ENCODE results near the gene ZGPAT.

Gene ZGPAT

DNA sequence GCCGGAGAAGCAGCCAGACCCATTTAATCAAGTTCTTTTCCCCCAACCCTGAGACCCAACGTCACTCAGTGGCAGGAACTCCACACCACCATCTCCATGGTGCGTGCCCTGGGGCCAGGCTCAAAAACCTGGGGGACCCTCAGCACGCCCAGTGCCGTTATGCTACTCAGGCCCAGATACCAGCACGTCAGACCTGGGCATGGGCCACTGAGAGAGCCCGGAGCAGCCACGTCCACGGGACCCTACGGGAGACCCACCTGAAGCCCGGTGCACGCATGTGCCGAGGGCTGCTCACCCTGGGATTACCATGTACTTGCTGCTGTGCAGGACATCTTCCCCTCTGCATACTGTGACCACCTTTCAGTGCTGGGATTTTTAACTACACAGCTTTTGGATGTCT is 45.5 kb downstream of the ZGPAT start:
- TF ChIP-seq GATA2 (IDR thresholded peaks at IDR 0.05; ENCODE audit: low read depth, low read length) (no peak), GATA3 (IDR thresholded peaks at IDR 0.05; ENCODE audit: low read depth, low read length) (no peak)

DNA sequence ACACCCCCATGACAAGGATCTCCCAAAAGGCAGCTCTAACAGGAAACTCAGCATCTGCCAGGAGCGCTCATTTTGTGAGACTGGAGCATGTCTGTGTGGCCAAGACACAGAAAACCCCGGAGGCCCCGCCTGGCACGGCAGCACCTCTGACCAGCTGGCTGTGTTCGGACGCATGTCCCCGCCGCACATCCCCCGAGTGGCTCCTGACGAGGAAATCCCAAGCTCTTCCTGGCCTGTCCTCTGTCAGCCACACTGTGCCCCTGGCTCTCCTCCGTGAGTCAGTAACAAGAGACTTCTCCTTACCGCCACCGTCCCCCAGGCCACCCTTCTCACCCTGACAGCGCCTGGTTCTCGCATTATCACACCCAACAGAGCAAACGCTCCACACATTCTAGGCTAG is 46.2 kb downstream of the ZGPAT start:
- no peak for TF ChIP-seq GATA2 (IDR thresholded peaks at IDR 0.05; ENCODE audit: low read depth, low read length)
- TF ChIP-seq GATA3 (IDR thresholded peaks at IDR 0.05; ENCODE audit: low read depth, low read length): no peak

- TF ChIP-seq GATA2 (IDR thresholded peaks at IDR 0.05; ENCODE audit: low read depth, low read length) (no peak), GATA3 (IDR thresholded peaks at IDR 0.05; ENCODE audit: low read depth, low read length) (no peak)
Observed at GRCh38 chr20:63755933-63756647, 48.3 kb downstream of the ZGPAT start.

GRCh38 chr20:63756648-63756991 is 48.8 kb downstream of the ZGPAT start:
- TF ChIP-seq GATA3 (IDR thresholded peaks at IDR 0.05; ENCODE audit: low read depth, low read length): no peak
- no peak for TF ChIP-seq GATA2 (IDR thresholded peaks at IDR 0.05; ENCODE audit: low read depth, low read length)

- TF ChIP-seq GATA2 (IDR thresholded peaks at IDR 0.05; ENCODE audit: low read depth, low read length): no peak
- no peak for TF ChIP-seq GATA3 (IDR thresholded peaks at IDR 0.05; ENCODE audit: low read depth, low read length)
Observed at GRCh38 chr20:63758152-63758551, 50.3 kb downstream of the ZGPAT start.

DNA sequence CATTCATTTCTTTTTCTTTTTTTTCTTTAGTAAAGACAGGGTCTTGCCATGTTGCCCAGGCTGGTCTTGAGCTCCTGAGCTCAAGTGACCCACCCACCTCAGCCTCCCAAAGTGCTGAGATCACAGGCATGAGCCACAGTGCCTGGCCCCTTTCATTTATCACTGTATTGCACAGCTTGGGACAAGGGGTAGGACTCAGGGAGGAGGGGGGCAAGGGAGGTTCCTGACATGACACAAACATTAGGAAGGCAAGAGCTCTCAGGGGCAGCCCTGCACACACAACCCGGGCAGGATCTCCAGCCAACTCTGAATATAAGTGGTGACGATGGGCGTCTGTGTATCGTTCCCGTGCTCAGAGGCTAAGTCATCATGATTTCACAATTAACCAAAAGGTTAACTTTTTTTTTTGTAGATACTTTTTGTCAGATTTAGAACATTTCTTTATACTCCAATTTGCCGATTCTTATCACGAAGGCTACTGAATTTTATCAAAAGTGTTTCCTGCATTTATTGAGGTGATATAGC is 51.6 kb downstream of the ZGPAT start:
- TF ChIP-seq GATA2 (IDR thresholded peaks at IDR 0.05; ENCODE audit: low read depth, low read length) (no peak), GATA3 (IDR thresholded peaks at IDR 0.05; ENCODE audit: low read depth, low read length) (no peak)

GRCh38 chr20:63765082-63765873 is 57.4 kb downstream of the ZGPAT start:
- TF ChIP-seq GATA3 (IDR thresholded peaks at IDR 0.05; ENCODE audit: low read depth, low read length) (no peak), GATA2 (IDR thresholded peaks at IDR 0.05; ENCODE audit: low read depth, low read length) (no peak)

- TF ChIP-seq GATA2 (IDR thresholded peaks at IDR 0.05; ENCODE audit: low read depth, low read length) (no peak), GATA3 (IDR thresholded peaks at IDR 0.05; ENCODE audit: low read depth, low read length) (no peak)
Observed at GRCh38 chr20:63765902-63766301, 58.1 kb downstream of the ZGPAT start.

DNA sequence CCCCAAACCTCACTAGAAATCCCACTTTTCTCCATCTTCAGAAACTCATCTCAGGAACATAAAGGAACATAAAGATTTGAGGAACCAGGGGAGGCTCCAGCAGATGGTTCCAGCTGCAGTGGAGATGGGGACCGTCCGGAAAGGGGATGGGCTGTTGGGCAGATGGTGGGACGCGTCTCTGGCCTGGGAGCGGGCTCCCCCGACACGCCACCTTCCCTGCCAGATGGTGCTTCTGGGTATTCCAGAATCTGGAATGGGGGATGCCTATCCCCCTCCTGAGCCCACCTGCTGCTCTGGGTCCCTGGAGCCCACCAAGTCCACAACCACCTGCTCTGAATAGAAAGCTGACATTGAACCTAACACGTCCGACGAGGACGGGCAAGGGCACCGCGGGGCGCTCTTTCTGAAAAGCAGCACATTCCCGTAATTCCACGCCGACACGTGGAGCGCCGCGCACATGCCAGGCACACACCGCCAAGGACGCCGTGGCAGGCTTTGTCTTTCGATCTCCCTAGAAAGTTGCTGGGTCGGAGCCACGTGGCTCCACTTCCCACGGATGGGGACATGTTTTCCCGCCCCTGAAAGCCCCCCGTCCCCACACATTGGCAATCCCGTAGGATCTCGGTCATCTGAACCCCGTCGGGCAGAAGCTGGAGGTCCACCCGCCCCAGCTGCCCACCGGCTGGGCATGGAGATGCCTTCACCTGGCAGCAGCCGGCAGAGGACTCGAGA is 59.0 kb downstream of the ZGPAT start:
- TF ChIP-seq GATA2 (IDR thresholded peaks at IDR 0.05; ENCODE audit: low read depth, low read length) (no peak), GATA3 (IDR thresholded peaks at IDR 0.05; ENCODE audit: low read depth, low read length) (no peak)

- no peak for TF ChIP-seq GATA3 (IDR thresholded peaks at IDR 0.05; ENCODE audit: low read depth, low read length)
- no peak for TF ChIP-seq GATA2 (IDR thresholded peaks at IDR 0.05; ENCODE audit: low read depth, low read length)
Observed at GRCh38 chr20:63767456-63767855, 59.6 kb downstream of the ZGPAT start.

- TF ChIP-seq GATA2 (IDR thresholded peaks at IDR 0.05; ENCODE audit: low read depth, low read length) (no peak), GATA3 (IDR thresholded peaks at IDR 0.05; ENCODE audit: low read depth, low read length) (no peak)
Observed at GRCh38 chr20:63767886-63768285, 60.0 kb downstream of the ZGPAT start.

DNA sequence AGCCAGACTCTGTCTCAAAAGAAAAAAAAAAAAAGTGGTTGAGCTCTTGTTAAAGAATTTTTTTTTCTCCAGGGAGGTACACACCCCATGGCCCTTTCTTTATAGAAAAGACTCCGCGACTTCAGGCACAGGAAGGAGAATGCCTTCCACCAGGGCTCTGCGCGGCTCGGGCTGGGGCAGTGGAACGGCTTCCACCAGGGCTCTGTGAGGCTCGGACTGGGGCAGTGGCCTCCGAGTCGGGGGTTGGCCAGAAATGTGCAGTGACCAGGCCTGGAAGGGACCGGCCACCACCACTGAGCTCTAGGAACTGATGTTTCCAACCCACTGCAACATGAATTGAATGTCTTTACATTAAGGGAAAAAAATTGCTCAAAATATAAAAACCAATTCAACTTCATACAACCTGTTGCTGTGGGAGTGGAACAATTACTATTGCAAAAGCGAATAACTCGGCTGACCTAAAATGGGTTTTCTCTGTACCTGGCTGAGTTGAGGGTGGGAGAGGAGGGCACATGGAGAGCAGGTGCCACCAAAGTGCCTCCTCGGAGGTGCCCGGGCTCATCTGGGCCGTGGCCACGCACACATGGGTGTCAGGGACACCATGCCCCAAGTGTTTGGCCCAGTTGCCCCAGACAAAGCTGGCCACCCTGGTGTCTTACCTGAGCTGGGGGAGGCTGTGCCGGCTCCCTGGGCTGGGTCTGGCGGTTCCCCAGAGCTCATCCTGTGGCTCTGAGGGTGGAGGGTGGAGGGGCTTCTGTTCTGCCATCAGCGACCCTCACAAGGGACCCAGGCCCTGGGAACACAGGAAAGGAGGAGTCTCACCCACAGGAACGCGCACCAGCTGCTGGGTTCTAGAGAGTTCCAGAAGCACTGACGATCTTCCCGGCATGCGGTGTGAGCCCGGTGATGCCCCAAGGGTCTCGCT is 61.0 kb downstream of the ZGPAT start:
- TF ChIP-seq GATA2 (IDR thresholded peaks at IDR 0.05; ENCODE audit: low read depth, low read length) (no peak), GATA3 (IDR thresholded peaks at IDR 0.05; ENCODE audit: low read depth, low read length) (no peak)

- TF ChIP-seq GATA3 (IDR thresholded peaks at IDR 0.05; ENCODE audit: low read depth, low read length): no peak
- no peak for TF ChIP-seq GATA2 (IDR thresholded peaks at IDR 0.05; ENCODE audit: low read depth, low read length)
Observed at GRCh38 chr20:63769891-63770474, 62.1 kb downstream of the ZGPAT start.

Measured in SH-SY5Y (cell line).